Measurements from ENCODE around the gene STAM.

Gene STAM

GRCh38 chr10:17733620-17734019 lies 89.7 kb downstream of the STAM start:
- no peak for DNase-seq

GRCh38 chr10:17734432-17735080 lies 90.6 kb downstream of the STAM start:
- no peak for DNase-seq

- no peak for DNase-seq
Observed at GRCh38 chr10:17735166-17735941, 91.4 kb downstream of the STAM start.

GRCh38 chr10:17736223-17736622 lies 92.3 kb downstream of the STAM start:
- DNase-seq = no peak

GRCh38 chr10:17737027-17737965 lies 93.3 kb downstream of the STAM start:
- DNase-seq = peak; percentile 11

- DNase-seq = no peak
Observed at GRCh38 chr10:17740668-17741067, 96.7 kb downstream of the STAM start.

- DNase-seq = peak; percentile 33
Observed at GRCh38 chr10:17742918-17743317, 99.0 kb downstream of the STAM start.

GRCh38 chr10:17743437-17743836 lies 99.5 kb downstream of the STAM start:
- no peak for DNase-seq

GRCh38 chr10:17744341-17744861 lies 100.5 kb downstream of the STAM start:
- DNase-seq = peak; percentile 63

- DNase-seq = no peak
Observed at GRCh38 chr10:17747883-17748550, 104.1 kb downstream of the STAM start.

- DNase-seq = no peak
Observed at GRCh38 chr10:17749890-17750289, 105.9 kb downstream of the STAM start.

- no peak for DNase-seq
Observed at GRCh38 chr10:17751781-17752445, 108.0 kb downstream of the STAM start, which contains the start of gene TMEM236. TSS of gene TMEM236 (plus strand) at chr10:17752201. CDS start at chr10:17752296, 95 bp downstream.

GRCh38 chr10:17756557-17757217 lies 112.7 kb downstream of the STAM start:
- peak; percentile 12 for DNase-seq

GRCh38 chr10:17758200-17758599 lies 114.2 kb downstream of the STAM start:
- DNase-seq = no peak

GRCh38 chr10:17758896-17759295 lies 114.9 kb downstream of the STAM start:
- no peak for DNase-seq

GRCh38 chr10:17764142-17764541 lies 120.2 kb downstream of the STAM start:
- no peak for DNase-seq

GRCh38 chr10:17765602-17766001 lies 121.7 kb downstream of the STAM start:
- peak; percentile 5 for DNase-seq
